SH-SY5Y (cell line): ENCODE results near the gene KIAA1958.

Experiments used
- GATA2 ChIP-seq: IDR thresholded peaks from 2 replicates; pipeline ENCODE4 v1.6.1; 2011; ENCODE audit warnings: mild to moderate bottlenecking, low read depth, low read length
- GATA3 ChIP-seq: IDR thresholded peaks from 2 replicates; pipeline ENCODE4 v1.6.1; 2011; ENCODE audit warnings: low read depth, mild to moderate bottlenecking, low read length, moderate library complexity

GRCh38 chr9:112472996-112473395, 13.6 kb upstream of the KIAA1958 start:
- TF ChIP-seq GATA3 (no peak), GATA2 (no peak)
